Liver (tissue), 9 donors: ENCODE measurements around the gene PPP2R5C. TPM values are rescaled to one million over a fixed set of nuclear protein-coding genes. Genes with fewer than 3 reads are reported as not detected.

Experiments used
- DNase-seq: peaks from one replicate; pipeline ENCODE4 v3.0.0-alpha.2; 2017; ENCODE audit warnings: low spot score
- H3K27ac ChIP-seq, 2 donors: one replicate each; pipeline ENCODE4 v1.7.0; 2013; ENCODE audit warnings: inconsistent platforms in 2 of 2, low read length in 2 of 2, control low read depth in 1 of 2, low read depth in 1 of 2, mild to moderate bottlenecking in 1 of 2
- H3K27me3 ChIP-seq, 4 donors: one replicate each; pipeline versions ENCODE4 v1.6.1 to v1.7.0; 2013; ENCODE audit warnings: low read length in 3 of 4, inconsistent platforms in 1 of 4, mild to moderate bottlenecking in 1 of 4, moderate library complexity in 1 of 4; ENCODE audit not compliant: control insufficient read depth in 4 of 4, insufficient read depth in 4 of 4
- H3K36me3 ChIP-seq, 4 donors: one replicate each; pipeline versions ENCODE4 v1.6.1 to v1.7.0; 2013; ENCODE audit warnings: low read length in 3 of 4, mild to moderate bottlenecking in 3 of 4, low read depth in 1 of 4, moderate library complexity in 1 of 4; ENCODE audit not compliant: control insufficient read depth in 4 of 4, insufficient read depth in 3 of 4
- H3K4me1 ChIP-seq, 4 donors: one replicate each; pipeline versions ENCODE4 v1.6.1 to v1.7.0; 2013; ENCODE audit warnings: low read length in 3 of 4, mild to moderate bottlenecking in 3 of 4, moderate library complexity in 1 of 4; ENCODE audit not compliant: control insufficient read depth in 4 of 4, insufficient read depth in 4 of 4
- H3K4me3 ChIP-seq, 3 donors: one replicate each; pipeline versions ENCODE4 v1.6.1 to v1.7.0; 2013; ENCODE audit warnings: low read length in 3 of 3, control low read depth in 1 of 3, low read depth in 1 of 3, mild to moderate bottlenecking in 1 of 3
- H3K9ac ChIP-seq, 2 donors: one replicate each; pipeline ENCODE4 v1.7.0; 2013; ENCODE audit warnings: low read length in 2 of 2, mild to moderate bottlenecking in 2 of 2, moderate library complexity in 2 of 2, control low read depth in 1 of 2, low read depth in 1 of 2
- H3K9me3 ChIP-seq, 4 donors: one replicate each; pipeline versions ENCODE4 v1.6.1 to v1.7.0; 2013; ENCODE audit warnings: low read length in 3 of 4; ENCODE audit not compliant: control insufficient read depth in 4 of 4
- EGR1 ChIP-seq, 2 donors: IDR thresholded peaks; 2 replicates each; pipeline ENCODE4 v1.6.1; 2016 to 2018; ENCODE audit warnings: antibody characterized with exemption in 2 of 2, low read depth in 2 of 2
- FOXA1 ChIP-seq: IDR thresholded peaks from 2 replicates; pipeline ENCODE4 v1.6.1; 2016; ENCODE audit warnings: antibody characterized with exemption
- FOXA2 ChIP-seq: IDR thresholded peaks from 2 replicates; pipeline ENCODE4 v1.6.1; 2016; ENCODE audit warnings: antibody characterized with exemption
- GABPA ChIP-seq, 2 donors: IDR thresholded peaks in 1 of 2; conservative IDR thresholded peaks in 1 of 2; 2 replicates each; pipeline ENCODE4 v1.6.1; 2016; ENCODE audit warnings: antibody characterized with exemption in 2 of 2, mild to moderate bottlenecking in 1 of 2, moderate library complexity in 1 of 2
- HNF4A ChIP-seq, 2 donors: conservative IDR thresholded peaks; 2 replicates each; pipeline ENCODE4 v1.6.1; 2016; ENCODE audit warnings: antibody characterized with exemption in 2 of 2, mild to moderate bottlenecking in 2 of 2
- HNF4G ChIP-seq: IDR thresholded peaks from 2 replicates; pipeline ENCODE4 v1.6.1; 2016; ENCODE audit warnings: antibody characterized with exemption
- JUND ChIP-seq, 2 donors: IDR thresholded peaks; 2 replicates each; pipeline ENCODE4 v1.6.1; 2016; ENCODE audit warnings: antibody characterized with exemption in 2 of 2
- NR2F2 ChIP-seq: IDR thresholded peaks from 2 replicates; pipeline ENCODE4 v1.6.1; 2016; ENCODE audit warnings: antibody characterized with exemption
- RAD21 ChIP-seq, 2 donors: IDR thresholded peaks; 2 replicates each; pipeline ENCODE4 v1.6.1; 2016; ENCODE audit warnings: antibody characterized with exemption in 2 of 2, mild to moderate bottlenecking in 2 of 2
- TAF1 ChIP-seq: conservative IDR thresholded peaks from 2 replicates; pipeline ENCODE4 v1.6.1; 2016; ENCODE audit warnings: antibody characterized with exemption, mild to moderate bottlenecking
- YY1 ChIP-seq: IDR thresholded peaks from 2 replicates; pipeline ENCODE4 v1.6.1; 2016; ENCODE audit warnings: antibody characterized with exemption, mild to moderate bottlenecking
- WGBS: extraction: QIAGEN DNeasy Blood & Tissue Kit; methylation state at CpG from one replicate; pipeline ENCODE4 v1.1.7; 2013; 5-methylcytosine and 5-hydroxymethylcytosine counted together
- polyA plus RNA-seq, 2 donors: library from polyadenylated mRNA; stranded (reverse) in 1 of 2; unstranded in 1 of 2; fragments of 200-250 nt in 1 of 2; fragments of >200 nt in 1 of 2; fragmentation: Nextera tagmentation in 1 of 2; extraction: Ambion mirVana in 1 of 2; gene quantifications; one replicate each; pipeline versions ENCODE4 v1.2.1 to v1.2.3, GENCODE V29; 2013 to 2015
- total RNA-seq, 2 donors: library from RNA; depleted of rRNA; stranded (reverse); fragments of >200 nt; gene quantifications; one replicate each; pipeline ENCODE4 v1.2.3, GENCODE V29; 2014
- TF ChIP-seq, protein P1 (sequence below): fragments of 150-350 bp; IDR thresholded peaks from 2 replicates; pipeline ENCODE4 v1.5.1; 2017; ENCODE audit warnings: improper control_type of control experiment, low read depth, low read length; ENCODE audit not compliant: missing input control
- TF ChIP-seq, protein P2 (sequence below): IDR thresholded peaks from 2 replicates; pipeline ENCODE4 v1.6.1; 2016; ENCODE audit warnings: antibody characterized with exemption, mild to moderate bottlenecking
- TF ChIP-seq, protein P3 (sequence below): IDR thresholded peaks from 2 replicates; pipeline ENCODE4 v1.6.1; 2016; ENCODE audit warnings: antibody characterized with exemption
- donor health status: healthy.
- donor health status: healthy.
- donor health status: healthy.
- donor health status: healthy.
- donor health status: healthy.

The PPP2R5C gene
- total and polyA plus RNA-seq, 4 donors = 33.5 to 52.3 (median 43.9) TPM

DNA sequence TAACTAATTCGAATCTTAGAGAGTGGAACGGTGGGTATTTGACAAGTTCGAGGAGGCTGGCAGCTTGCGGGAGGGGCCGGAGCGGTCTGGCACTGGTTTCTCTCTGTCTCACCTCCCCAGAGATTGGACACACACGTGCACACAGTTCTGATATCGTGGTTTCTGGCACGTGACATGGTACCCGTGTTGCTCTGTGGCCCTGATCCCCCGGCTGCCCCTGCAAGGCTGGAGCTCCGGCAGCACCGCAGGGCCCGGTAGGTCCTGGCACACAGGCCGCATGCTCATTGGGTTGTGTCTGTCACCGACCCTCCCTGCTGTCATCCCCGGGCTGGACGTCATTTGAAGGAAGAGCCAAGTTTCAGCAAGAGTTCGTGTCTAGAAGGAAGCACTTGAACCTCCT lies 82.7 kb downstream of the PPP2R5C start:
- Histone ChIP-seq H3K4me3 (no peak overlapping the region), H3K27ac (no peak overlapping the region), H3K9me3 (no peaks in the 10 kb centered on the region), H3K27me3 (no peaks in the 10 kb centered on the region), H3K36me3 (peaks cover 0 to 2% (median 0%) of the 10 kb centered on the region in 4 donors), H3K9ac (no peak overlapping the region), H3K4me1 (peaks cover 0 to 3% (median 1%) of the 10 kb centered on the region in 4 donors)
- TF ChIP-seq FOXA2 = no peak
- TF ChIP-seq EGR1 (IDR thresholded peaks at IDR 0.05; ENCODE audit: low read depth in 2 of 2) = no peak
- no peak for TF ChIP-seq HNF4G
- TF ChIP-seq, protein P1, sequence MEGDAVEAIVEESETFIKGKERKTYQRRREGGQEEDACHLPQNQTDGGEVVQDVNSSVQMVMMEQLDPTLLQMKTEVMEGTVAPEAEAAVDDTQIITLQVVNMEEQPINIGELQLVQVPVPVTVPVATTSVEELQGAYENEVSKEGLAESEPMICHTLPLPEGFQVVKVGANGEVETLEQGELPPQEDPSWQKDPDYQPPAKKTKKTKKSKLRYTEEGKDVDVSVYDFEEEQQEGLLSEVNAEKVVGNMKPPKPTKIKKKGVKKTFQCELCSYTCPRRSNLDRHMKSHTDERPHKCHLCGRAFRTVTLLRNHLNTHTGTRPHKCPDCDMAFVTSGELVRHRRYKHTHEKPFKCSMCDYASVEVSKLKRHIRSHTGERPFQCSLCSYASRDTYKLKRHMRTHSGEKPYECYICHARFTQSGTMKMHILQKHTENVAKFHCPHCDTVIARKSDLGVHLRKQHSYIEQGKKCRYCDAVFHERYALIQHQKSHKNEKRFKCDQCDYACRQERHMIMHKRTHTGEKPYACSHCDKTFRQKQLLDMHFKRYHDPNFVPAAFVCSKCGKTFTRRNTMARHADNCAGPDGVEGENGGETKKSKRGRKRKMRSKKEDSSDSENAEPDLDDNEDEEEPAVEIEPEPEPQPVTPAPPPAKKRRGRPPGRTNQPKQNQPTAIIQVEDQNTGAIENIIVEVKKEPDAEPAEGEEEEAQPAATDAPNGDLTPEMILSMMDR = no peak
- no peak for TF ChIP-seq HNF4A (conservative IDR thresholded peaks at IDR 0.05)
- TF ChIP-seq NR2F2 = no peak
- TF ChIP-seq GABPA (IDR thresholded peaks at IDR 0.05 in 1 of 2, conservative IDR thresholded peaks at IDR 0.05 in 1 of 2) = no peak
- TF ChIP-seq RAD21 (IDR thresholded peaks at IDR 0.05) = no peak
- no peak for TF ChIP-seq FOXA1
- no peak for TF ChIP-seq JUND (IDR thresholded peaks at IDR 0.05)
- TF ChIP-seq TAF1 = no peak
- TF ChIP-seq, protein P2, sequence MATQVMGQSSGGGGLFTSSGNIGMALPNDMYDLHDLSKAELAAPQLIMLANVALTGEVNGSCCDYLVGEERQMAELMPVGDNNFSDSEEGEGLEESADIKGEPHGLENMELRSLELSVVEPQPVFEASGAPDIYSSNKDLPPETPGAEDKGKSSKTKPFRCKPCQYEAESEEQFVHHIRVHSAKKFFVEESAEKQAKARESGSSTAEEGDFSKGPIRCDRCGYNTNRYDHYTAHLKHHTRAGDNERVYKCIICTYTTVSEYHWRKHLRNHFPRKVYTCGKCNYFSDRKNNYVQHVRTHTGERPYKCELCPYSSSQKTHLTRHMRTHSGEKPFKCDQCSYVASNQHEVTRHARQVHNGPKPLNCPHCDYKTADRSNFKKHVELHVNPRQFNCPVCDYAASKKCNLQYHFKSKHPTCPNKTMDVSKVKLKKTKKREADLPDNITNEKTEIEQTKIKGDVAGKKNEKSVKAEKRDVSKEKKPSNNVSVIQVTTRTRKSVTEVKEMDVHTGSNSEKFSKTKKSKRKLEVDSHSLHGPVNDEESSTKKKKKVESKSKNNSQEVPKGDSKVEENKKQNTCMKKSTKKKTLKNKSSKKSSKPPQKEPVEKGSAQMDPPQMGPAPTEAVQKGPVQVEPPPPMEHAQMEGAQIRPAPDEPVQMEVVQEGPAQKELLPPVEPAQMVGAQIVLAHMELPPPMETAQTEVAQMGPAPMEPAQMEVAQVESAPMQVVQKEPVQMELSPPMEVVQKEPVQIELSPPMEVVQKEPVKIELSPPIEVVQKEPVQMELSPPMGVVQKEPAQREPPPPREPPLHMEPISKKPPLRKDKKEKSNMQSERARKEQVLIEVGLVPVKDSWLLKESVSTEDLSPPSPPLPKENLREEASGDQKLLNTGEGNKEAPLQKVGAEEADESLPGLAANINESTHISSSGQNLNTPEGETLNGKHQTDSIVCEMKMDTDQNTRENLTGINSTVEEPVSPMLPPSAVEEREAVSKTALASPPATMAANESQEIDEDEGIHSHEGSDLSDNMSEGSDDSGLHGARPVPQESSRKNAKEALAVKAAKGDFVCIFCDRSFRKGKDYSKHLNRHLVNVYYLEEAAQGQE = no peak
- DNase-seq = no peak
- WGBS = 90% methylated on average over 19 of the region's 19 CpGs

DNA sequence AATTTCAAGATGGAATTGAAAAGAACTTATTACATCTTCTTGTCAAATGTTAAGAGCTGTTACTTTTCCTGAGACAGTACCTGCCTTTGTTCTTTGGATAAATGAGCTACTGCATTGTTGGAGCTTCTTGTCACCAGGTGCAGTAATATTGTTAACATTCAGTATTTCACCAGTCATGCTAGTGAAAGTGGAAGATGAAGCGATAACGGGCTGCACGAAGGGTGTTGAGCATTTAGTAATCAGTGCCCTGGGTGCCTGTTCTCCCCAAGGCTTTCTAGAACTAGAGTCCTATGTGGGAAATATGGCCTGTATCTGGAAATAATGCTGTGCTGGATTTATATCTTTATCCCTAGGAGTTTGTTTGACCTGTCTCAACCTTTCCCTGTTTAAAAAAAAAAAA lies 83.2 kb downstream of the PPP2R5C start:
- TF ChIP-seq YY1 = no peak
- TF ChIP-seq, protein P3, sequence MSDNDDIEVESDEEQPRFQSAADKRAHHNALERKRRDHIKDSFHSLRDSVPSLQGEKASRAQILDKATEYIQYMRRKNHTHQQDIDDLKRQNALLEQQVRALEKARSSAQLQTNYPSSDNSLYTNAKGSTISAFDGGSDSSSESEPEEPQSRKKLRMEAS = no peak
- no peak for TF ChIP-seq GABPA (IDR thresholded peaks at IDR 0.05 in 1 of 2, conservative IDR thresholded peaks at IDR 0.05 in 1 of 2)
- TF ChIP-seq, protein P1 = no peak
- WGBS = 94% methylated on average over 3 of the region's 3 CpGs
- Histone ChIP-seq H3K27ac (no peak overlapping the region), H3K4me3 (no peak overlapping the region), H3K27me3 (no peaks in the 10 kb centered on the region), H3K9me3 (no peaks in the 10 kb centered on the region), H3K9ac (no peak overlapping the region), H3K36me3 (peaks cover 0 to 2% (median 0%) of the 10 kb centered on the region in 4 donors), H3K4me1 (peaks cover 0 to 3% (median 1%) of the 10 kb centered on the region in 4 donors)
- no peak for DNase-seq
